HG03521 (cell line): ENCODE measurements around the gene PSMA7.

Source experiments
- ATAC-seq: cut with Tn5 transposase; IDR thresholded peaks from one replicate; pipeline ENCODE4 v1.9.1; 2021; ENCODE audit warnings: mild to moderate bottlenecking, moderate library complexity; ENCODE audit not compliant: unreplicated experiment

Gene PSMA7

DNA sequence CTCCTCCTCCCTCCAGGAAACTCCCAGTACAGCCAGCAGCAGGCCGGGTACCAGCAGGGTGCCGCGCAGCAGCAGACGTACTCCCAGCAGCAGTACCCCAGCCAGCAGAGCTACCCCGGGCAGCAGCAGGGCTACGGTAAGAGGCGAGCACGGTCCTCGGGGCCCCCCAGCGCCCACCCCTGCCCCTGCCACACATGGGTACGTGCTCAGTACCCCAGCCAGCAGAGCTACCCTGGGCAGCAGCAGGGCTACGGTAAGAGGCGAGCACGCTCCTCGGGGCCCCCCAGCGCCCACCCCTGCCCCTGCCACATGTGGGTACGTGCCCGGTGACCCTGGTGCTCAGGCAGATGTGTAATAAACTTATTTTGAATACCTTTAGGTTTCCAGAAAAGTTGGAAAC lies 29.5 kb upstream of the PSMA7 start:
- ATAC-seq: no peak

DNA sequence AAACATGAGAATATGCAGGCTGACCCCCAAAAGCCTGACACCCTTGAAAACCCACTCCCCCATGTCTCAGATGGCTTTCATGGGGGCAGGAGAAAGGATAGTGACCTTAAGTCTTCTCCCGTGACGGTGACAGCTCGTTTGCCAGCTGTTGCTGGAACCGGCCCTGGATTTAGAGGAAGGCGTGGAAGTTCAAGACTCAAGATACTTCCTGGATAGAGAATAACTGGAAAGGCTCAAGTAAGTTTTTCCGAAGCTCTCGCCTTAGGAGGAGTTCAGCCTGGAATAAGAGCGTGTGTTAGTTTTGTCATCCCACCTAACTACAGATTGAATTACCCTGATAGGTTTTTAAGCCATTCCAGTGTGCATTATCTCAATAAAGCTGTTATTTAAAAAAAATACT lies 28.1 kb upstream of the PSMA7 start:
- no peak for ATAC-seq

GRCh38 chr20:62170536-62170935 lies 27.3 kb upstream of the PSMA7 start:
- no peak for ATAC-seq

DNA sequence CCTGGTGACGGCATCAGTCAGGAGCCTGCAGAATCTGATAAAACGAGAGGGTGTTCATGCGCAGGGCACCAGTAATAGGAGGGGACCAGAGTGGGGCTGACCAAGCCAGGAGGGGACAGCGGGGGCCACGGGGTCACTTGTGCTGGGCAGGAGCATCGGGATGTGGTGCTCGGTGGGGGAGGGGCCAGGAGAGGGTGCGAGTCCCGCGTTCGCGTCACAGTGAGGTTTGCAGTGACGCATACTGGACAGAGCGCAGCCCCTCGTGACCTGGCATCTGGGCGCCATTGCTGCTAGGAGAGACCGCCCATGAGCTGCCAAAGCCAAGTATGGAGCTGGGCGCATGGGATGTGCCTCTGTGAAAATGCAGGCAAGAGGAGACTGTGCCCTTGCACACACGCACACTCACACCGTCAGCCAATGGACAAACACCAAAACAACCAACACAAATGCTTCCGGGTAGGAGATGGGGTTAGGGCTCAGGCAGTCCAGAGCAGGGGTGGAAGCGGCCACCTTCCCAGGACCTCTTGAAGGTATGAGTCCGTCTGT lies 25.8 kb upstream of the PSMA7 start:
- no peak for ATAC-seq

GRCh38 chr20:62168061-62168460 lies 24.9 kb upstream of the PSMA7 start:
- ATAC-seq: no peak

DNA sequence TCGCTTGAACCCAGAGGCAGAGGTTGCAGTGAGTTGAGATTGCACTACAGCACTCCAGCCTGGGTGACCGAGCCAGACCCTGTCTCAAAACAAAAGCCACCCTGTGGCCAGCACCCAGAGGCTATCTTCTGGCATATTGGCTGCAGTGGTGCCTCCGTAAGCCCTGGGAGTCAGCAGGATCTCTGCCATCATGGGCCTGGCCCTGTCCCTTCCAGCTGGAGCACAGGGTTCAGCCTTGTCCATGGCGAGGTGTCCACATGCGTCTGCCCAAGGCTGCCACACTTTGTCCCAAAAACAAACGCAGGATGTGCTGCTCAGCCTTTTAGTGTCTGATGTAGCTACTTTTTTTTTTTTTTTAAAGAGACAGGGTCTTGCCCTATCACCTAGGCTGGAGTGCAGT lies 24.3 kb upstream of the PSMA7 start:
- no peak for ATAC-seq

DNA sequence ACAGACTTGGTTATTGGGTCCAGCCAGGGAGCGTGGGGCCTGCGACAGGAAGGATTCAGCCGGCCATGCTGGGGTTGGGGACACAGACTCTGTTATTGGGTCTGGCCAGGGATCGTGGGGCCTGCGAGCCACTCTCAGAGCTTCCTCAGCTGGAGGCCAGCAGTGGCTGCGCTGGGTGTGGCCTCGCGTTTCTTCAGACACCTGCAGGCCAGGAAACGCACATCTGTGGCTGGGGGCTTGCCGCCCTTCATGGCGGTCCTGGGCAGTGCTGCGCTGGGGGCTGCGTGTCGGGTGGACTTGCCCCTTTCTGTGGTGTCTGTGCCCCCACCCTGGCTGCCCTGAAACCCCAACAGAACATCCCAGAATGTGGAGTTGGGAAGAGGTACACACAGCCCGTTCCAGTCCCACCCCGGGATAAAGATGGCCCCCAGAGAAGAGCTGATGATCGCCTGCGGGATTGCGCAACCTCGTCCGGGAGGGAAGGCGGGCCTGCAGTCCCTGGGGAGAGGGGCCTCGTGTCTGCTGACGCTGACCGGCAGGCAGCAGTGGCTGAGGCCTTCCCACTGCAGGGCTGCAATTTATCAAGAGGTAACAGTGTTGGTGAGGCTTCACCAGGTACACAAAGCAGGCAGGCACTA lies 22.7 kb upstream of the PSMA7 start:
- no peak for ATAC-seq

GRCh38 chr20:62164879-62165761 lies 21.9 kb upstream of the PSMA7 start:
- ATAC-seq: no peak

DNA sequence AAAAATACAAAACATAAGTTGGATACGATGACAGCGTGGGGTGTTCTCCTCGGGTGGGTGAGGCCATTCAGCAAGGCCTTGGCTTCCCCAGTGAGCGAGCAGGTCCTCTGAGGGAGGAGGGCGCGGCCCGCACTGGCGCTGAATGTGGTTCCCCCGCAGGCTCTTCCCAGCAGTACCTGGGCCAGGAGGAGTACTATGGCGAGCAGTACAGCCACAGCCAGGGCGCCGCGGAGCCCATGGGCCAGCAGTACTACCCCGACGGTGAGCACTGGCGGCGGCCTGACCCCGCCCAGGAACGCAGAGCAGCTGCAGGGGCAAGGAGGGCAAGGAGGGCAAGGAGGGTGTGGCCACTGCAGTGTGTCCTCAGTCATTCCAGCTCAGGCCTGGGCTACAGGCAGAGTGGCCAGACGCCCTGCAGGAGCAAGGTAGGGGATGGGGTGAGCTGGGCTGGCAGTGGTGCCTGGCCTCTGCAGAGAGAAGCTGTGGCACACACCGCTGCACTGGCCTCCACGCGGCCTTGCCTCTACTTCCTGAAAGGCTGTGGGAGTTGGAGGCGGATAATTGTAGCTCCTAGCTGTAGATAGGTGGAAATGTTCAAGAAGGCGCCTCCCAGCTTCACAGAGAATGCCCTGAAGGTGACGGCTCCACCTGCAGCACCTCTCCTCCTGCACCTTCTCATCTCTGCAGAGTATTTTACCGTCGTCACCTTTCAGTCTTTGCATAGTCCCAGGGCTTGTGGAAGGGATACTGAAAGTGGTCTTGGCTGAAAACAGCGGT lies 21.0 kb upstream of the PSMA7 start:
- ATAC-seq: no peak

DNA sequence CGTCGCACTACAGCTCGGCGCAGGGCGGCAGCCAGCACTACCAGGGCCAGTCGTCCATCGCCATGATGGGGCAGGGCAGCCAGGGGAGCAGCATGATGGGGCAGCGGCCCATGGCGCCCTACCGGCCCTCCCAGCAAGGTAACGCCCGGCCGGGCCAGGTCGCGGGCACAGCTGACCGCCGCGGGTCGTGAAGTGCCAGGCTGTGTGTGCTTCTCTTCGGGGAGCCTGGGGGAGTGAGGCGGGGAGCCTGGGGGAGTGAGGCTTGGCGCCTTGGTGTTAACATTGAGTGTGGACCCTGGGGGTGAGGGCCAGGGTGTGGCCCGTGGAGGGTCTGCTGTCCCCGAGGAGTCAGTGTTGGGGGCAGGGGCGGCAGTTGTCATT lies 20.3 kb upstream of the PSMA7 start:
- no peak for ATAC-seq

GRCh38 chr20:62162765-62163484 lies 19.7 kb upstream of the PSMA7 start:
- ATAC-seq: no peak

DNA sequence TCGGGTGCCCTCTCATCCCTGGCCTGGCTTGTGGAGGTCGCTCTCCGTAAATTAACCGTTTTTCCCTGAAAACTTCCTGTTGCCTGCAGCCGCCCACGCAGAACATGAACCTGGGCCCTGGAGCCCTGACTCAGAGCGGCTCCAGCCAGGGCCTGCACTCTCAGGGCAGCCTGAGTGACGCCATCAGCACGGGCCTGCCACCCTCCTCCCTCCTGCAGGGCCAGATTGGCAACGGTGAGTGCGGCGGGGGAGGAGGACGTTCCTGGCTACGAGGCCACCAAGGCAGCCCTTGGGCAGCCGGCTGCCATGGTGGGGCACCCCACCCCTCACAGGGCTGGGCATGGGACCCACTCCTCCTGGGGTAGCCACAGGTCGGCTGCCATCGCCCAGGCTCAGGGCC lies 18.2 kb upstream of the PSMA7 start:
- no peak for ATAC-seq

GRCh38 chr20:62160876-62161275 lies 17.7 kb upstream of the PSMA7 start:
- no peak for ATAC-seq

GRCh38 chr20:62160253-62160652 lies 17.1 kb upstream of the PSMA7 start:
- no peak for ATAC-seq

- ATAC-seq: no peak
Observed at GRCh38 chr20:62159839-62160238, 16.6 kb upstream of the PSMA7 start.

DNA sequence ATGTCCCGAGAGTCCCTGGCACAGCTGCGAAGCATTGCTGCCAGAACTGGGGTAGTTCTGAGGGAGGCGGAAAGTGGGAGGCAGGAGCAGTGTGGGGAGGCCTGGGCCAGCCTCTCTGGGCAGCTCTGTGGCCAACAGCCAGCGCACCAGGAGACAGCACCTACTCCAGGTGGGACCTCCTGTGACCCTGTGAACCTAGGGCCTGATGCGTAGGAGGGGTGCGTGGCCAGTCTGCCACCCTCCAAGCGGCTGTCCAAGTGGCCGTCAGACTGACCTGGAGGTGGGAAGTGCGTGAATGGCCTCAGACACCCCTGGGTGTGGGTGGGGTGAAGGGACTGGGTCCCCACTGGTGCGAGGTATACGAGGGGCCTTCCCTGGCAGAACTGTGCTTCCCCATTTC lies 15.9 kb upstream of the PSMA7 start:
- ATAC-seq: no peak

GRCh38 chr20:62158541-62158940 lies 15.3 kb upstream of the PSMA7 start:
- no peak for ATAC-seq

DNA sequence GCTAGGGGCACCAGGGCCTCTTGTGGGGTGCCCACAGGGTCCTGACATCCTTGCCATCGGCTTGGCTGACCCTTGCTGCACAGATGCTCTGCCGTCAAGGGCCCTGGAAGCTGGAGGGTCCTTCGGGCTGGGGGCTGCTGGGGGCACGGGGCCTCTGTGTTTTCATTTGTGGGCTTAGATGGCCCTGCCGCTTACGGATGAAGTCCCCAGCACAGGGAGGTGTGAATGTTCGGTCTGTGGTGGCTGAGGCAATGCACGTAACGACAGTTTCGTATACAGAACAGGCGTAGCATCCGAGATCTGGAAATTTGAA lies 14.8 kb upstream of the PSMA7 start:
- no peak for ATAC-seq

GRCh38 chr20:62157387-62158087 lies 14.3 kb upstream of the PSMA7 start:
- no peak for ATAC-seq

- ATAC-seq: no peak
Observed at GRCh38 chr20:62156592-62157386, 13.6 kb upstream of the PSMA7 start.
